ENCODE results near the gene KLF7. TPM values are rescaled to one million over a fixed set of nuclear protein-coding genes. Genes with fewer than 3 reads are reported as not detected.
"Not testable (repeated sequence)": the region's sequence is repeated elsewhere in the genome, so short reads cannot be mapped to it uniquely, and the experiment has no call there.

KLF7 gene
- total and polyA plus RNA-seq, 4 donors, result 5.8 to 90.9 (median 40.4) TPM

DNA sequence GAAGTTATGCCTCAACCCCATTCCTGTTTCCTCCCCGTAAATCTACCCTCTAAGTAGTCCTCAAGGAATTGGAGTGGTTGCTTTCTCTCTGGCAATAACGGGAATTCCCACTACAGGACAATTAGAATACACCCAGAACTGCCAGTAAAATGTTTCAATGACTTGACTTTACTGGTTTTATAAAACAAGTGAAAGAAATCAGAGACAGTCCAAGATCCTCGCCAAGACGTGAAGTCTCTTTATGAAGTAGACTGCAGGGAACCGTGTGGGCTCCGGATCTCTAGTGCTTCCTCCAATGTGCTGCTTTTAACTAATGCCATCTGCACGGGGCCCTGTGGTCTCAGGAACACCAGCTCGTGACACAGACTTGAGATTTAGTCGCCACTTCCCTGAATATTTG is 125.1 kb downstream of the KLF7 start:
- no peak for ATAC-seq (ENCODE audit: low FRiP score)
- Histone ChIP-seq H3K4me3 (ENCODE audit: low read length in 2 of 2) (no peak overlapping the region), H3K27ac (ENCODE audit: low read depth in 1 of 2, low read length in 2 of 2) (no peak overlapping the region), H3K36me3 (ENCODE audit: control insufficient read depth in 1 of 2, insufficient read depth in 2 of 2, low read length in 1 of 2) (no peaks in the 10 kb centered on the region), H3K4me1 (ENCODE audit: control insufficient read depth in 1 of 2, insufficient read depth in 2 of 2, low read length in 2 of 2) (peaks cover 2 to 9% of the 10 kb centered on the region in 2 donors), H3K27me3 (ENCODE audit: control insufficient read depth in 1 of 2, insufficient read depth in 2 of 2, low read length in 1 of 2) (no peaks in the 10 kb centered on the region), H3K9me3 (ENCODE audit: control insufficient read depth, low read length) (no peaks in the 10 kb centered on the region)
- WGBS, 2 donors, result 89 to 92% methylated on average over 9 of the region's 9 CpGs
- intact Hi-C loops (cut with DNase I), result loop anchor here (5.0 to 10.0 kb wide), 3 partner anchors 127 to 434 kb away; partner anchors contain the start of gene KLF7 (in 1 of the 2)
- peak in 1 of 2 donors; percentile 50 for DNase-seq

DNA sequence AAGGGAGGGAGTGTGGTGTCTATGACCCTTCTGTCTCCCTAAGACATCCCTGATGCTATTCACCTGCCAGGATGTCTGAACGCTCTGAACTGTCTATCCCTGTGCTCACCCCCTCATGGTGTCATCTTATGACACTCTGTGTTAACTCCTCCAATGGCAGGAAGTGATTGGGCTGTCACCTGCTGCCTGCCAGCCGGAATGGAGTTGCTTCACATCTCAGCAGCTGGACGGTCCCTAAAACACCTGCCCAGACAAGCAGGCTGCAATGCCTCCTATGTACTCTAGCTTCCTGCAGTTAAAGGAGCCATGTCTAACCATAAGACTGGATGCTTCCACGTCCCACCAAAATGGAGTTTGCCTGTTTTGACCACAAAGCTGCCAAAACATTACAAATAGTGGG is 126.5 kb downstream of the KLF7 start:
- intact Hi-C loops (cut with DNase I), result no loop called here
- Histone ChIP-seq H3K36me3 (ENCODE audit: control insufficient read depth in 1 of 2, insufficient read depth in 2 of 2, low read length in 1 of 2) (no peaks in the 10 kb centered on the region), H3K9me3 (ENCODE audit: control insufficient read depth, low read length) (no peaks in the 10 kb centered on the region), H3K4me3 (ENCODE audit: low read length in 2 of 2) (no peak overlapping the region), H3K27me3 (ENCODE audit: control insufficient read depth in 1 of 2, insufficient read depth in 2 of 2, low read length in 1 of 2) (no peaks in the 10 kb centered on the region), H3K4me1 (ENCODE audit: control insufficient read depth in 1 of 2, insufficient read depth in 2 of 2, low read length in 2 of 2) (peaks cover 2 to 6% of the 10 kb centered on the region in 2 donors), H3K27ac (ENCODE audit: low read depth in 1 of 2, low read length in 2 of 2) (no peak overlapping the region)
- no peak for ATAC-seq (ENCODE audit: low FRiP score)
- no peak for DNase-seq
- 93 to 94% methylated on average over 4 of the region's 4 CpGs for WGBS, 2 donors

- H3K36me3 ChIP-seq (ENCODE audit: control insufficient read depth in 1 of 2, insufficient read depth in 2 of 2, low read length in 1 of 2), result no peaks in the 10 kb centered on the region
- H3K27ac ChIP-seq (ENCODE audit: low read depth in 1 of 2, low read length in 2 of 2), result no peak overlapping the region
- DNase-seq (no peak), ATAC-seq (ENCODE audit: low FRiP score) (no peak)
- H3K4me3 ChIP-seq (ENCODE audit: low read length in 2 of 2), result no peak overlapping the region
- peaks cover 2 to 6% of the 10 kb centered on the region in 2 donors for H3K4me1 ChIP-seq (ENCODE audit: control insufficient read depth in 1 of 2, insufficient read depth in 2 of 2, low read length in 2 of 2)
- no peaks in the 10 kb centered on the region for H3K27me3 ChIP-seq (ENCODE audit: control insufficient read depth in 1 of 2, insufficient read depth in 2 of 2, low read length in 1 of 2)
- H3K9me3 ChIP-seq (ENCODE audit: control insufficient read depth, low read length), result no peaks in the 10 kb centered on the region
- intact Hi-C loops (cut with DNase I), result no loop called here
- 80 to 89% methylated on average over 2 of the region's 2 CpGs for WGBS, 2 donors
Measured at GRCh38 chr2:207038299-207038698, 127.4 kb downstream of the KLF7 start.

- Histone ChIP-seq H3K27me3 (ENCODE audit: control insufficient read depth in 1 of 2, insufficient read depth in 2 of 2, low read length in 1 of 2) (no peaks in the 10 kb centered on the region), H3K9me3 (ENCODE audit: control insufficient read depth, low read length) (no peaks in the 10 kb centered on the region), H3K4me1 (ENCODE audit: control insufficient read depth in 1 of 2, insufficient read depth in 2 of 2, low read length in 2 of 2) (peaks cover 2 to 6% of the 10 kb centered on the region in 2 donors), H3K36me3 (ENCODE audit: control insufficient read depth in 1 of 2, insufficient read depth in 2 of 2, low read length in 1 of 2) (no peaks in the 10 kb centered on the region), H3K27ac (ENCODE audit: low read depth in 1 of 2, low read length in 2 of 2) (no peak overlapping the region), H3K4me3 (ENCODE audit: low read length in 2 of 2) (no peak overlapping the region)
- intact Hi-C loops (cut with DNase I), result no loop called here
- DNase-seq, result no peak
- WGBS, 2 donors, result 76 to 84% methylated on average over 7 of the region's 7 CpGs
- no peak for ATAC-seq (ENCODE audit: low FRiP score)
Measured at GRCh38 chr2:207037896-207038295, 127.9 kb downstream of the KLF7 start.

DNA sequence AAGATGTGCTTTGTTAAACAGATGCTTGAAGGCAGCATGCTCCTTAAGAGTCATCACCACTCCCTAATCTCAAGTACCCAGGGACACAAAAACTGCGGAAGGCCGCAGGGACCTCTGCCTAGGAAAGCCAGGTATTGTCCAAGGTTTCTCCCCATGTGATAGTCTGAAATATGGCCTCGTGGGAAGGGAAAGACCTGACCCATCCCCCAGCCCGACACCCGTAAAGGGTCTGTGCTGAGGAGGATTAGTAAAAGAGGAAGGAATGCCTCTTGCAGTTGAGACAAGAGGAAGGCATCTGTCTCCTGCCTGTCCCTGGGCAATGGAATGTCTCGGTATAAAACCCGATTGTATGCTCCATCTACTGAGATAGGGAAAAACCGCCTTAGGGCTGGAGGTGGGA is 128.7 kb downstream of the KLF7 start:
- ATAC-seq (ENCODE audit: low FRiP score); H3K27me3 ChIP-seq (ENCODE audit: control insufficient read depth in 1 of 2, insufficient read depth in 2 of 2, low read length in 1 of 2); H3K4me1 ChIP-seq (ENCODE audit: control insufficient read depth in 1 of 2, insufficient read depth in 2 of 2, low read length in 2 of 2); H3K36me3 ChIP-seq (ENCODE audit: control insufficient read depth in 1 of 2, insufficient read depth in 2 of 2, low read length in 1 of 2); intact Hi-C loops (cut with DNase I); DNase-seq; H3K9me3 ChIP-seq (ENCODE audit: control insufficient read depth, low read length); H3K4me3 ChIP-seq (ENCODE audit: low read length in 2 of 2); H3K27ac ChIP-seq (ENCODE audit: low read depth in 1 of 2, low read length in 2 of 2): not testable (repeated sequence)
- WGBS, 2 donors, result 58 to 62% methylated on average over 3 of the region's 8 CpGs

GRCh38 chr2:207035875-207036274 is 129.9 kb downstream of the KLF7 start:
- ATAC-seq (ENCODE audit: low FRiP score), result no peak

GRCh38 chr2:207032490-207032889 is 133.3 kb downstream of the KLF7 start:
- DNase-seq, result no peak
- ATAC-seq (ENCODE audit: low FRiP score), result no peak
- Histone ChIP-seq H3K27ac (ENCODE audit: low read depth in 1 of 2, low read length in 2 of 2) (no peak overlapping the region), H3K36me3 (ENCODE audit: control insufficient read depth in 1 of 2, insufficient read depth in 2 of 2, low read length in 1 of 2) (no peaks in the 10 kb centered on the region), H3K9me3 (ENCODE audit: control insufficient read depth, low read length) (no peaks in the 10 kb centered on the region), H3K27me3 (ENCODE audit: control insufficient read depth in 1 of 2, insufficient read depth in 2 of 2, low read length in 1 of 2) (no peaks in the 10 kb centered on the region), H3K4me3 (ENCODE audit: low read length in 2 of 2) (no peak overlapping the region), H3K4me1 (ENCODE audit: control insufficient read depth in 1 of 2, insufficient read depth in 2 of 2, low read length in 2 of 2) (no peaks in the 10 kb centered on the region)
- 88 to 91% methylated on average over 2 of the region's 2 CpGs for WGBS, 2 donors
- intact Hi-C loops (cut with DNase I), result no loop called here

More at GRCh38 chr2:207035875-207036274, 129.9 kb downstream of the KLF7 start:
- no peaks in the 10 kb centered on the region for H3K9me3 ChIP-seq (ENCODE audit: control insufficient read depth, low read length)
- WGBS, 2 donors, result 62 to 68% methylated on average over 2 of the region's 2 CpGs
- no peaks in the 10 kb centered on the region for H3K27me3 ChIP-seq (ENCODE audit: control insufficient read depth in 1 of 2, insufficient read depth in 2 of 2, low read length in 1 of 2)
- H3K4me3 ChIP-seq (ENCODE audit: low read length in 2 of 2), result no peak overlapping the region
- no peaks in the 10 kb centered on the region for H3K4me1 ChIP-seq (ENCODE audit: control insufficient read depth in 1 of 2, insufficient read depth in 2 of 2, low read length in 2 of 2)
- intact Hi-C loops (cut with DNase I), result no loop called here
- H3K27ac ChIP-seq (ENCODE audit: low read depth in 1 of 2, low read length in 2 of 2), result no peak overlapping the region
- H3K36me3 ChIP-seq (ENCODE audit: control insufficient read depth in 1 of 2, insufficient read depth in 2 of 2, low read length in 1 of 2), result no peaks in the 10 kb centered on the region
- DNase-seq, result no peak

Small RNA genes within 50 kb of the gene (microRNA-seq; reads per million reads assigned to microRNA genes)
- gene MIR2355 (1.8 to 12.9 reads per million in 2 donors), gene MIR7845 (0.60 to 5.0 reads per million in 2 donors)

Other genes starting within 250 kb of the KLF7 start
- under 1 TPM; 0.51 to 0.58 TPM for gene CPO, start 226.4 kb downstream of the KLF7 start, total RNA-seq
- gene CPO, start 226.4 kb downstream of the KLF7 start, polyA plus RNA-seq, result under 1 TPM in 1 of 2 donors, not detected in 1; 0.69 TPM

All from aorta (tissue), 5 donors.